Prostate gland (tissue), 2 donors: ENCODE data around the gene MINDY1.

Source experiments
- POLR2A ChIP-seq: fragments of 450-650 bp; IDR thresholded peaks from one replicate; pipeline ENCODE4 v1.6.1; 2016; ENCODE audit warnings: antibody characterized with exemption, mild to moderate bottlenecking
- POLR2AphosphoS5 ChIP-seq: sonication (generic); formaldehyde crosslinking; IDR thresholded peaks from one replicate; pipeline ENCODE4 v1.6.1; 2017; ENCODE audit warnings: antibody characterized with exemption
- TF ChIP-seq, protein P1 (sequence below), 4 experiments: fragments of 200-600 bp in 2 of 4; fragments of 450-650 bp in 2 of 4; sonication (generic) in 2 of 4; IDR thresholded peaks; 1 replicate in 3 of 4; 2 replicates in 1 of 4; pipeline ENCODE4 v1.5.1; 2016 to 2019; ENCODE audit warnings: antibody characterized with exemption in 4 of 4, mild to moderate bottlenecking in 2 of 4, moderate library complexity in 2 of 4

DNA sequence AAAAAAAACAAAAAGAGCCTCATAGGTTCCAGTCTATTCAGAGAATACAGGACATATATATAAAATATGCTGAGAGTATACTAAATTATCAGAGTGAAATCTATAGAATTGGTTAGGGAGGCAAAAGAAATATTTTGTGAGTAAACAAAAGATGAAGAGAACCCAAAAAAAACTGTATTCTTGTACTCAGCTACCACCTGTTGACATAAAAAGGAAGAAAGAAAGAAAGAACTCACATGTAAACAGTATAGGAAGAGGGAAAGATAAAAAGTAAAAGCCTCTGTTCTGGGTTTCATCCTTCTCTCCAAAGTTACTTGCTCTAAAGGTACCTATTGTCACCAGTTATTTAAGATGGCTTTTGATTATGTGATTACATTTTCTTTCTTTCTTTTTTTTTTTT, 19.8 kb upstream of the MINDY1 start:
- TF ChIP-seq POLR2A (no peak), POLR2AphosphoS5 (no peak)
- TF ChIP-seq, protein P1, sequence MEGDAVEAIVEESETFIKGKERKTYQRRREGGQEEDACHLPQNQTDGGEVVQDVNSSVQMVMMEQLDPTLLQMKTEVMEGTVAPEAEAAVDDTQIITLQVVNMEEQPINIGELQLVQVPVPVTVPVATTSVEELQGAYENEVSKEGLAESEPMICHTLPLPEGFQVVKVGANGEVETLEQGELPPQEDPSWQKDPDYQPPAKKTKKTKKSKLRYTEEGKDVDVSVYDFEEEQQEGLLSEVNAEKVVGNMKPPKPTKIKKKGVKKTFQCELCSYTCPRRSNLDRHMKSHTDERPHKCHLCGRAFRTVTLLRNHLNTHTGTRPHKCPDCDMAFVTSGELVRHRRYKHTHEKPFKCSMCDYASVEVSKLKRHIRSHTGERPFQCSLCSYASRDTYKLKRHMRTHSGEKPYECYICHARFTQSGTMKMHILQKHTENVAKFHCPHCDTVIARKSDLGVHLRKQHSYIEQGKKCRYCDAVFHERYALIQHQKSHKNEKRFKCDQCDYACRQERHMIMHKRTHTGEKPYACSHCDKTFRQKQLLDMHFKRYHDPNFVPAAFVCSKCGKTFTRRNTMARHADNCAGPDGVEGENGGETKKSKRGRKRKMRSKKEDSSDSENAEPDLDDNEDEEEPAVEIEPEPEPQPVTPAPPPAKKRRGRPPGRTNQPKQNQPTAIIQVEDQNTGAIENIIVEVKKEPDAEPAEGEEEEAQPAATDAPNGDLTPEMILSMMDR (IDR thresholded peaks at IDR 0.05) = no peak
